DND-41 (cell line): ENCODE measurements around the gene SLC2A10.

ENCODE experiments used
- EZH2 ChIP-seq: IDR thresholded peaks from 3 replicates; pipeline ENCODE4 v1.6.1; 2012; ENCODE audit warnings: borderline replicate concordance, low read depth, mild to moderate bottlenecking, moderate library complexity, low read length, inconsistent platforms; ENCODE audit not compliant: severe bottlenecking
- TF ChIP-seq, protein P1 (sequence below): IDR thresholded peaks from 2 replicates; pipeline ENCODE4 v1.5.1; 2012; ENCODE audit warnings: borderline replicate concordance, low read length, moderate library complexity, mild to moderate bottlenecking; ENCODE audit not compliant: poor library complexity, severe bottlenecking; ENCODE audit errors: extremely low read depth

DNA sequence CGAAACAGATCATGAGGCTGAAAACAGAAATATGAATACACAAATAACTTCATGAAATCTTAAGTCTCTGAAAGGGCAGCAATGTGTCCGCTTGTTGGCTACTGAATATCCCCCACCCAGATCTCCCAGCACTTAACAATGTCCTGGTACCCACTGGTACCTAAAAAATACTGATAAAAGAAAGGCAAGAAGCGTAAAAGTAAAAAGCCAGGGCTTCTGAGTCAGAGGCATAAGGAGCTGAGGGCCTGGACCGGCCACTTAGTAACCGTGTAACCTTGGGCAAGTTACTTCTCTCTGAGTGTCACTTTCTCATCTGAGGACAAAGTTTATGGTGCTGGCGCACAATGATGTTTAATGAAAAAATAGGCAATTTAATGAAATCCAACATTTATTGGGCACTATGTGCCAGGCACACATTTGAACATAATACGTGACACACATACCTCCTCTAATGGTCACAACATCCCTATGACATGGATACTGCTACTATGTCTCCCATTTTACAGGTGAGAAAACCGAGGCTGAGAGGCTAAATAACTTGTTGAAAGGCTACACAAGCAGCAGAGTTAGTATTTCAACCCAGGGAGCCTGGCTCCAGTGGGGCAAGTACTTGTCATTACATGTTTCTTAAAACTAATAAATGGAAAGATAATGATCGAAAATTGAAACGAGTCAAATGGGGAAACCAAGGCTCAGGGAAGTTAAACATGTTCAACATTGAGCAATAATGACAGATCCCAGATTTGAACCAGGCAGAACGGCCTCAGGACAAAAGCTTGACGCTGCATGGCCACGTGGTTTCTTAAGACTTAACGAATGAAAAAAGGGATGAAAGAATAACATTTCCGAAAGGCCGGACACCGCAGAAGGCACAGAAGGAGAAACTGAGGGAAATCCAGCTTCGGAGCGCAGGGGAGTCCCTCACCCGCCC, 21.0 kb upstream of the SLC2A10 start:
- TF ChIP-seq, protein P1, sequence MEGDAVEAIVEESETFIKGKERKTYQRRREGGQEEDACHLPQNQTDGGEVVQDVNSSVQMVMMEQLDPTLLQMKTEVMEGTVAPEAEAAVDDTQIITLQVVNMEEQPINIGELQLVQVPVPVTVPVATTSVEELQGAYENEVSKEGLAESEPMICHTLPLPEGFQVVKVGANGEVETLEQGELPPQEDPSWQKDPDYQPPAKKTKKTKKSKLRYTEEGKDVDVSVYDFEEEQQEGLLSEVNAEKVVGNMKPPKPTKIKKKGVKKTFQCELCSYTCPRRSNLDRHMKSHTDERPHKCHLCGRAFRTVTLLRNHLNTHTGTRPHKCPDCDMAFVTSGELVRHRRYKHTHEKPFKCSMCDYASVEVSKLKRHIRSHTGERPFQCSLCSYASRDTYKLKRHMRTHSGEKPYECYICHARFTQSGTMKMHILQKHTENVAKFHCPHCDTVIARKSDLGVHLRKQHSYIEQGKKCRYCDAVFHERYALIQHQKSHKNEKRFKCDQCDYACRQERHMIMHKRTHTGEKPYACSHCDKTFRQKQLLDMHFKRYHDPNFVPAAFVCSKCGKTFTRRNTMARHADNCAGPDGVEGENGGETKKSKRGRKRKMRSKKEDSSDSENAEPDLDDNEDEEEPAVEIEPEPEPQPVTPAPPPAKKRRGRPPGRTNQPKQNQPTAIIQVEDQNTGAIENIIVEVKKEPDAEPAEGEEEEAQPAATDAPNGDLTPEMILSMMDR, result no peak
- TF ChIP-seq EZH2, result no peak
